ENCODE measurements around the gene CYP4F22.

CYP4F22 gene

DNA sequence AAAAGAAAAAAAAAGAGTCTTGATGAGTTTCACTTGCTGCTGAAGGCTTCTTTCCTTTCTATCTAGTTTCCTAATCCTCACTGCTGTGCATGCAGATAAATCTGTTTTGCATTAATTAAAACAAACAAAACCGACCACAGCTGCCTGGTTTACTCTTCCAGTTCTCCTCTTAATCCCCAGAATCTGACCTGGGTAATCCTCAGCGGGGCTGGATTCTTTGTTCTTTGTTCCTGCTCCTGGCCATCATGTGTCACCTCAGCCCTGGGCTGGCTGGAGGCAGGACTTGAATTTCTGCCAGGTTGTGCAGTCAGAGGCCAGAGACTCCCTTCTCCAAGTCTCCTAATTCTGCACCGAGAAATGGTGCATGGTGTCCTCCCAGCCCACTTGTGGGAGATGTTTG lies 54.5 kb downstream of the CYP4F22 start:
- H3K36me3 Mint-ChIP-seq (ENCODE audit: low read depth) = no peaks in the 10 kb centered on the region
- H3K4me3 Mint-ChIP-seq = no peak overlapping the region
- ATAC-seq (no peak), DNase-seq (no peak)
- no peaks in the 10 kb centered on the region for H3K4me1 Mint-ChIP-seq
- no peak overlapping the region for H3K27ac Mint-ChIP-seq
- no peaks in the 10 kb centered on the region for H3K9me3 Mint-ChIP-seq
- peaks cover 17% of the 10 kb centered on the region for H3K27me3 Mint-ChIP-seq

DNA sequence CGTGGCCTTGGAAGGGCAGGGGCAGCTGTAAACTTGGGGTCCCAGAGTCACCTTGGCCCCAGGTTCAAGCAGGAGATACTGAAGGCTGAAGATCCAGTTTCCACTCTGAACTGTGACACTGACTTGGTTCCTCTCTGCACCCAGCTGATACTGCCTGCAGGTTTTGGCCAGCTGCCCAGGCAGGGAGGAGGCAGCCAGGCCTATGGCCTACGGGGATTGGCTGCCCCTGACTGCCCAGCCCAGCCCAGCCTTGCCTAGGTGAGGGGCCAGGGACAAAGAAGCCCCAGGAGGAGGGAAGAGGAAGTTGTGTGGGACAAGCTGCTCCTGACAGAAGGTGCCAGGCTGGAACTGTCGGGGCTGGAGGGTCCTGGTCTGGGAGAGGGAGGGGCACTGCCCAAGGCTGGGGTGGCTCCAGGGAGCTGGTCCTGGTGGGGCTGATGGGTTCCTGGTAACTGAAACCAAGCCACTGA lies 55.0 kb downstream of the CYP4F22 start:
- Mint-ChIP-seq H3K27ac (no peak overlapping the region), H3K27me3 (peaks cover 18% of the 10 kb centered on the region), H3K4me1 (no peaks in the 10 kb centered on the region), H3K4me3 (no peak overlapping the region), H3K9me3 (no peaks in the 10 kb centered on the region), H3K36me3 (ENCODE audit: low read depth) (no peaks in the 10 kb centered on the region)
- DNase-seq (no peak), ATAC-seq (no peak)

DNA sequence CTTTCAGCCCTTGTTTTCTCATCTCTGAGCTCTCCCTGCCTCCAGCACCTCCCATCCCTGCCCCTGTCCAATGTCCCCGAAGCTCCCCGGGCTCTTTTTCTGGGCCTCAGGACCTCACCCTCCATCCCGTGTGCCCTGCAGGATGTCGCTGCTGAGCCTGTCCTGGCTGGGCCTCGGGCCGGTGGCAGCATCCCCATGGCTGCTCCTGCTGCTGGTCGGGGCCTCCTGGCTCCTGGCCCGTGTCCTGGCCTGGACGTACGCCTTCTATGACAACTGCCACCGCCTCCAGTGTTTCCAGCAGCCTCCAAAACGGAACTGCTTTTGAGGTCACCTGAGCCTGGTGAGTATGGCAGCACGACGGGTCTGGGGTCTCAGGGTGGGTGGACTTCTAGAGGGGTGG lies 55.6 kb downstream of the CYP4F22 start:
- peaks cover 18% of the 10 kb centered on the region for H3K27me3 Mint-ChIP-seq
- ATAC-seq (no peak), DNase-seq (no peak)
- no peaks in the 10 kb centered on the region for H3K4me1 Mint-ChIP-seq
- H3K9me3 Mint-ChIP-seq = no peaks in the 10 kb centered on the region
- no peak overlapping the region for H3K4me3 Mint-ChIP-seq
- H3K27ac Mint-ChIP-seq = no peak overlapping the region
- H3K36me3 Mint-ChIP-seq (ENCODE audit: low read depth) = no peaks in the 10 kb centered on the region

DNA sequence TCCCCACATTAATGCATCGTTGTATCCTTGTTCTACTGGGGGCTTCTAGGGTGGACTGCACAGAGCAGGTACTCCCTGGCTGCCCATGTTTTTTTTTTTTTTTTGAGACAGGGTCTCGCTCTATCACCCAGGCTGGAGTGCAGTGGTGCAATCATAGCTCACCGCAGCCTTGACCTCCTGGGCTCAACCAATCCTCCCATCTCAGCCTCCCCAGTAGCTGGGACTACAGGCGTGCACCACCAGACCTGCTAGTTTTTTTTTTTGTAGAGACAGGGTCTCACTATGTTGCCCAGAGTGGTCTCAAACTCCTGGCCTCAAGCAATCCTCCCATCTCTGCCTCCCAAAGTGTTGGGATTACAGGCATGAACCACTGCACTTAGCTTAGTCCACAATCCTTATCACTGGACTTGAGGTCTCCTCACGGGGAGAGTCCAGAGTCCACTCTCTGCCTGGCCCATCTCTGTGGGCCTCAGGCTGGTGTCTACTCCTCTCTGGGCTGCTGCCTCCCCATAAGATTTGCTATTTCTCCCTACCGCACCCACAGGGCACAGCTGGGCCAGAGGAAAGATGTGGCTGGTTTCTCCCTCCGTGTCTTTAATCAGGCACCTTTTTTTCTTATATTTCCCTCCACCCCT lies 56.3 kb downstream of the CYP4F22 start:
- H3K9me3 Mint-ChIP-seq = no peaks in the 10 kb centered on the region
- ATAC-seq (no peak), DNase-seq (no peak)
- H3K36me3 Mint-ChIP-seq (ENCODE audit: low read depth) = no peaks in the 10 kb centered on the region
- no peaks in the 10 kb centered on the region for H3K4me1 Mint-ChIP-seq
- no peak overlapping the region for H3K27ac Mint-ChIP-seq
- no peak overlapping the region for H3K4me3 Mint-ChIP-seq
- H3K27me3 Mint-ChIP-seq = peaks cover 22% of the 10 kb centered on the region

DNA sequence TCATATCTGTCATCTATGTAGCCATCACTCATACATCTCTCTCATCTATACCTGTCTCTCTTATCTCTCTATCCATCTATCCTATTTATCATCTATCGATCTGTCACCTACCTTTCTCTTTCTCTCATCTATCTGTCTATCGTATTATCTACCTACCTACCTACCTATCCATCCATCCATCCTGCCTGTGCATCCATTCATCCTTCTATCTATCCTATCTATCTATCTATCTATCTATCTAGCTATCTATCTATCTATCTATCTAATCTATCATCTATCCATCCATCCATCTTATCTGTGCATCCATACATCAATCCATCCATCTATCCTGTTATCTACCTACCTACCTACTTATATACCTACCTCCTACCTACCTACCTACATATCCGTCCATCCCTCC lies 62.1 kb downstream of the CYP4F22 start:
- no peaks in the 10 kb centered on the region for H3K4me1 Mint-ChIP-seq
- H3K9me3 Mint-ChIP-seq = no peaks in the 10 kb centered on the region
- H3K27me3 Mint-ChIP-seq = peaks cover 34% of the 10 kb centered on the region
- H3K27ac Mint-ChIP-seq = no peak overlapping the region
- H3K36me3 Mint-ChIP-seq (ENCODE audit: low read depth) = no peaks in the 10 kb centered on the region
- DNase-seq (no peak), ATAC-seq (no peak)
- no peak overlapping the region for H3K4me3 Mint-ChIP-seq

DNA sequence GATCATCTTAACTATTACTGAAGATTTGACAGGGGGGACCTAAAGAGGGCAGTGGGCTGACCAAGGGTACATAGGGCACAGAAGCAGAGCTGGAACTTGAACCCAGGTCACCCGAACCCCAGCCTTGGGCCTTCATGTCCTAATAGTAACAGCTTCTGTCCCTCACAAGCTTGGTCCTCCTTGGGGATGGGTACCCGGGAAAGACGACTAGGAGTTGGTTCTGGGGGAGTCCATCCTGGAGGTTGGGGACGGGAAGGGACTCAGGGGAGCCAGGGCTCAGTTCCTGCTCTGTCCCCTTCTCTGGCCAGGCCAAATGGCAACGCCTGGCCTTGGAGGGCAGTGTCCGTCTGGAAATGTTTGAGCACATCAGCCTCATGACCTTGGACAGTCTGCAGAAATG lies 67.1 kb downstream of the CYP4F22 start:
- H3K27ac Mint-ChIP-seq = no peak overlapping the region
- ATAC-seq = no peak

DNA sequence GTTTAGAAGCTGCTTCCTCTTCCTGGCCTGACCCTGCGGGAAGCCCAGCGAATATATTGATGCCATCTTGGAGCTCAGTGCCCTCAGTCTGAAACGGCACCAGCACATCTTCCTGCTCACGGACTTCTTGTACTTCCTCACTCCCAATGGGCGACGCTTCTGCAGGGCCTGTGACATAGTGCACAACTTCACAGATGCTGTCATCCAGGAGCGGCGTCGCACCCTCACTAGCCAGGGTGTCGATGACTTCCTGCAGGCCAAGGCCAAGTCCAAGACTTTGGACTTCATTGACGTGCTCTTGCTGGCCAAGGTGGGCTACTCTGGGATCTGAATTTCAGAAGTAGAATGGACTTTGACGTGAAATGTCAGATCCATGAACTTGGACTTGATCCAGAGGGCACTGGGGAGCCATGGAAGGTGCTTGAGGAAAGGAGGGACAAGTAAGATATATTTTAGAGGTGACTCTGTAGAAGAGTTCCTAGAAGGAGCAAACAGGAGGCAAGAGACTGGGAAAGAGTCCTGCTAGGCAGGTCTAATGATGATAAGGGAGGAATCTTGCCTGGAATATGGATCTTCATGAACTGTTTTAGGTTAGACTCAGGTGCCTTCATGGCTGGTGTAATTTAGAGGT lies 68.3 kb downstream of the CYP4F22 start:
- Mint-ChIP-seq H3K27me3 (peaks cover 13% of the 10 kb centered on the region), H3K4me1 (no peaks in the 10 kb centered on the region), H3K4me3 (no peak overlapping the region), H3K27ac (no peak overlapping the region), H3K9me3 (no peaks in the 10 kb centered on the region), H3K36me3 (ENCODE audit: low read depth) (no peaks in the 10 kb centered on the region)
- ATAC-seq = no peak
- no peak for DNase-seq

More for the DNA sequence above, 67.1 kb downstream of the CYP4F22 start:
- Mint-ChIP-seq H3K9me3 (no peaks in the 10 kb centered on the region), H3K4me3 (no peak overlapping the region), H3K36me3 (ENCODE audit: low read depth) (no peaks in the 10 kb centered on the region), H3K27me3 (peaks cover 13% of the 10 kb centered on the region), H3K4me1 (no peaks in the 10 kb centered on the region)
- no peak for DNase-seq

DNA sequence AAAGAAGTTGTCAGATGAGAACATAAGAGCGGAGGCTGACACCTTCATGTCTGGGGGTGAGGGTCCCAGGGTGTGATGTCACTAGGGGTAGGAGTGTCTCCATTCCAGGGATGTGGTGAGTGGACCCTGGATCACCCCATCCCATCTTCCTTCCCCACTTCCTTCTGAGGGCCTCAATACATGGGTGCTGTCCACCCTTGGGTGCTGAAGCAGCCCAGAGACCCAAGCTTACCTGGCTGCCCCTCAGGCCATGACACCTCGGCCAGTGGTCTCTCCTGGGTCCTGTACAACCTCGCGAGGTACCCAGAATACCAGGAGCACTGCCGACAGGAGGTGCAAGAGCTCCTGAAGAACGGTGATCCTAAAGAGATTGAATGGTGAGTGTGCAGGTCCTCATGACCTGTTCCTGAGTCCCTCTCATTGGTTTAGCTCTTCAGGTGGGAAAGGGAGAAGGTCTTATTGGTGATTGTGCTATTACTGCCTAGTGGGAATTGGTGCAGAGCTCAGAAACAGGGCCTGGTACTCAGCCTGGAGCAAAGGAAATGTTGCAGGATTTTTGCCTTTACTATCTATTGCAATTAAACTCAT lies 69.0 kb downstream of the CYP4F22 start:
- Mint-ChIP-seq H3K36me3 (ENCODE audit: low read depth) (no peaks in the 10 kb centered on the region), H3K4me1 (no peaks in the 10 kb centered on the region), H3K4me3 (no peak overlapping the region), H3K27ac (no peak overlapping the region), H3K27me3 (peaks cover 13% of the 10 kb centered on the region), H3K9me3 (no peaks in the 10 kb centered on the region)
- ATAC-seq = no peak
- no peak for DNase-seq

DNA sequence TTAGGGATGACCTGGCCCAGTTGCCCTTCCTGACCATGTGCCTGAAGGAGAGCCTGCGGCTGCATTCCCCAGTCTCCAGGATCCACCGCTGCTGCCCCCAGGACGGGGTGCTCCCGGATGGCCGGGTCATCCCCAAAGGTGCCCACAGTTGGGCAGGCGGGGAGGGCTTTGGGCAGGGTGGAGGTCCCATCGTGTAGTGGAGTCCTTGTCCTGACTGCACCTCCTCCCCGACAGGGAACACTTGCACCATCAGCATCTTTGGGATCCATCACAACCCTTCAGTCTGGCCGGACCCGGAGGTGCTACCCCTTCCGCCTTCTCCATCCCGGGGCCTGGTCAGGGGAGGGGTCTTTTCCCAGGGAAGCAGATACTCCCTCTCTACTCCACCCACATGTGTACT lies 75.0 kb downstream of the CYP4F22 start:
- Mint-ChIP-seq H3K4me1 (no peaks in the 10 kb centered on the region), H3K4me3 (no peak overlapping the region), H3K27ac (no peak overlapping the region), H3K9me3 (no peaks in the 10 kb centered on the region), H3K27me3 (peaks cover 16% of the 10 kb centered on the region), H3K36me3 (ENCODE audit: low read depth) (no peaks in the 10 kb centered on the region)
- ATAC-seq (no peak), DNase-seq (no peak)

DNA sequence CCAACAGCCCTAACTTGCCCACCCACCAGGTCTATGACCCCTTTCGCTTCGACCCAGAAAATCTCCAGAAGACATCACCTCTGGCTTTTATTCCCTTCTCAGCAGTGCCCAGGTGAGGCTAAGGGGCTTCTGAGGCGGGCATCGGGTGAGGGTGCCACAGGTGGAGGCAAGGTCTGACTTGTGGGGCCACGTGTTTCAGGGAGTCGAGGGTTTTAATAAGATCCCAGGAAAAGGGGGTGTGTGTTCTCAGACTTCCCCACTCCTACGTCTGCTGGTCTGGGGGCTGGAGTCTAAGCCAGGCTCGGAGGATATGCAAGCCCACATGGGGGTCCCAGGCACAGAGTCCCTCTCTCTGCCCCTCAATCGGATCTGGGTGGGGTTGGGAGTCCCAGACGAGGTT lies 75.8 kb downstream of the CYP4F22 start:
- ATAC-seq (no peak), DNase-seq (no peak)
- H3K36me3 Mint-ChIP-seq (ENCODE audit: low read depth) = no peaks in the 10 kb centered on the region
- H3K27me3 Mint-ChIP-seq = peaks cover 16% of the 10 kb centered on the region
- no peaks in the 10 kb centered on the region for H3K4me1 Mint-ChIP-seq
- no peak overlapping the region for H3K4me3 Mint-ChIP-seq
- no peaks in the 10 kb centered on the region for H3K9me3 Mint-ChIP-seq
- H3K27ac Mint-ChIP-seq = no peak overlapping the region

DNA sequence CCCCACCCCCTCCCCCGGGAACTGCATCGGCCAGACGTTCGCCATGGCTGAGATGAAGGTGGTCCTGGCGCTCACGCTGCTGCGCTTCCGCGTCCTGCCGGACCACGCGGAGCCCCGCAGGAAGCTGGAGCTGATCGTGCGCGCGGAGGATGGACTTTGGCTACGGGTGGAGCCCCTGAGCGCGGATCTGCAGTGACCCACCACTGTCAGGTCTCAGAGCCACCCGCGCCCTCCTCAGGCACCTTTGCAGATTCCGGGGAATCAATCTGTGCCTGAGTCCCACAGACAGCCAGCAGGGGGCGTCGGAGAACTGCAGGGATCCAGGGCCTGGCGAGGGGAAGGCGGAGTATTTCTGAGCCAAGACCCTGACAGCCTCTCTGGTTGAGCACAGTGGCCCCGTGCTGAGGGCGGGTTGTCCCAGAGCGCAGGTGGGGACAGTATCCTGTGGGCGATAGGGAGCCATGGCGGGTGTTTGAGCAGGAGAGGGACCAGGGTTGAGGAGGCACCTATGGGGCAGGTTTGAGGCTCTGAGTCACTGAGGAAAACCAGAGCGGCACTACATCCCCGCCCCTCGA lies 76.3 kb downstream of the CYP4F22 start:
- peaks cover 16% of the 10 kb centered on the region for H3K27me3 Mint-ChIP-seq
- no peaks in the 10 kb centered on the region for H3K36me3 Mint-ChIP-seq (ENCODE audit: low read depth)
- H3K9me3 Mint-ChIP-seq = no peaks in the 10 kb centered on the region
- ATAC-seq (peak; percentile 92), DNase-seq (peak; percentile 91)
- no peak overlapping the region for H3K27ac Mint-ChIP-seq
- no peaks in the 10 kb centered on the region for H3K4me1 Mint-ChIP-seq
- no peak overlapping the region for H3K4me3 Mint-ChIP-seq

DNA sequence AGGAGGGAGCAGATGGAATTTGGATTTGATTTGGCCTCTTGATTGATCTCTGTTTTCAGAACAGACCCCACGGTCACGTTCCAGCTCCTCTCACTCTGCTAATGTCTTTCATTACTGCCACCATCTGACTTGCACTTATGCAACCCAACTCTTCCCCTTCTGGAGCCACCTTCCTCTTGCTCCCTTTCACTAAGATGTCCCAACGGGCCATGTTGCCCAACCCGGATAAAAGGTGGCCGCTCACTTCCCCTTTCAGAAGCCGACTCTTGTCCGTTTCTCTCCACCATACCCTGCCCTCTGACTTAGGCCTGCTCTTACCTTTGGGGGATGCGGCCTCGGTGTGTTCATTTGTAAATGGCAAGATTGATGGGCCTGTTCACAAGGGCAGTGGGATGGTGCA lies 79.3 kb downstream of the CYP4F22 start:
- ATAC-seq = no peak
- Mint-ChIP-seq H3K27me3 (peaks cover 11% of the 10 kb centered on the region), H3K4me3 (no peak overlapping the region), H3K36me3 (ENCODE audit: low read depth) (no peaks in the 10 kb centered on the region), H3K27ac (no peak overlapping the region), H3K4me1 (no peaks in the 10 kb centered on the region), H3K9me3 (no peaks in the 10 kb centered on the region)
- DNase-seq = no peak

DNA sequence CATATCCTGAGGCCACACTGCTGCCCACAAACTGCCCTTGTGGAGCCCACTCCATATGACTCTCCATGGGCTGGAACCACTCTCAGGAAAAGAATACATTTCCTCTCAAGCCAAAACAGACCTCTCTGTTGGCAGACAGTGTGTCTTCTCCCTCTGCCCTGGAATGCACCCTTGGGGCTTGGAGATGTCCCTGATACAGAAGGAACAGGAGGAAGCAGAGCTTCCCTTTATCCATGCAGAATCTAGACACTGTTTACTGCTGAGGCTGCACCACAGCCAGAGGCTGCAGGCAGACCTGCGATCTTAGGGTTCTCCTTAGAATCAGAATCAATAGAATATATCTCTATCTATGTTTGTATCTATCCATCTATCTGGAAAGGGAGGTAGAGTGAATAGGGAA lies 79.9 kb downstream of the CYP4F22 start:
- ATAC-seq (no peak), DNase-seq (no peak)
- no peaks in the 10 kb centered on the region for H3K36me3 Mint-ChIP-seq (ENCODE audit: low read depth)
- no peaks in the 10 kb centered on the region for H3K4me1 Mint-ChIP-seq
- H3K27me3 Mint-ChIP-seq = peaks cover 12% of the 10 kb centered on the region
- no peak overlapping the region for H3K4me3 Mint-ChIP-seq
- no peak overlapping the region for H3K27ac Mint-ChIP-seq
- no peaks in the 10 kb centered on the region for H3K9me3 Mint-ChIP-seq

DNA sequence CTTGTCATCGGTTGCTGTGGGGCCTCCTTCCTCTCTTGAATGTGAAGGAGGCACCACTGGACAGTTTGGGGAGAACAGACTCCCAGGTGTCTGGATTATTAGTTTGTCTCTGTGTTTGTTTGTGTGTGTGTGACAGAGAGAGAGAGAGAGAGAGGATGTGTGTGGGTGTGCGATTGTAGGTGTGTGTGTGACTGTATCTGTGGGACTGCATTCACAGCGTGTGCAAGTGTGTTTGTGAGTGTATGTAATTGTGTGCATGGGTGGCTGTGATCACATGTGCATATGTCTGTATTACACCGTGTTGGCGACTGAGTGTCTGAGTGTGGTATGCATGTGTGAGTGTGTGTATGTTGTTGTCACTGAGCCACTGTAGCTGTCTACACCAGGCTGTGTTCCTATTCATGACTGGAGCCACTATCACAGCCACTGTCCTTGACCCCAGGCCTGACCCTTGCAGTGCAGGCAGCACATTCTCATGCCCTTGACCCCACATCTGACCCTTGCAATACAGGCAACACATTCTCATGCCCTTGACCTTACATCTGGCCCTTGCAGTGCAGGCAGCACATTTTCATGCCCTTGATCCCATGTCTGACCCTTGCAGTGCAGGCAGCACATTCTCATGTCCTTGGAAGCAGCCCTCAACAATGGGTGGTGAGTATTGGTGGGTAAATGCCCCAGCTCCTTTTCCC lies 81.6 kb downstream of the CYP4F22 start:
- Mint-ChIP-seq H3K36me3 (ENCODE audit: low read depth) (no peaks in the 10 kb centered on the region), H3K4me1 (no peaks in the 10 kb centered on the region), H3K27me3 (peaks cover 17% of the 10 kb centered on the region), H3K27ac (no peak overlapping the region), H3K4me3 (no peak overlapping the region), H3K9me3 (no peaks in the 10 kb centered on the region)
- DNase-seq (no peak), ATAC-seq (no peak)

DNA sequence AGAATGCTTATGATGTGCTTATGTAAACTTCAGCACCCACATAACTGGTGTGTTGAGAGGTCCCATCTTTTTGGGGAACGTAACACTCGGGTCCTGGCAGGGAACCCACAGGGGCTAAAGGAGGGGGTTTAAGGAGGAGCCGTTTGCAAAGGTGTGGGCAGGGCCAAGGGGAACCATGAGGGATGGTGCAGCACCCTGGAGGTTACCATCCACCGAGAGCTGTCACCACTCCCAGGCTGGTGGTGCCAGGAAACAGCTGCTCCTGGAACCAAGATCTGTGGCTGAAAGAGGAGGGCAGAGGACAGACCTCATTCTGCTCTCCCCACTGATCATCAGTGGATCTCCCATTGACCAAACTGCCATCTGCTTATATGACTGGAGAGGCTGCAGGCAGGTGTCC lies 83.5 kb downstream of the CYP4F22 start:
- Mint-ChIP-seq H3K9me3 (peaks cover 6% of the 10 kb centered on the region), H3K4me3 (no peak overlapping the region)

More for the DNA sequence above, 83.5 kb downstream of the CYP4F22 start:
- DNase-seq = no peak
- peaks cover 24% of the 10 kb centered on the region for H3K27me3 Mint-ChIP-seq
- no peak for ATAC-seq
- no peak overlapping the region for H3K27ac Mint-ChIP-seq
- no peaks in the 10 kb centered on the region for H3K4me1 Mint-ChIP-seq
- H3K36me3 Mint-ChIP-seq (ENCODE audit: low read depth) = no peaks in the 10 kb centered on the region
